ENCODE data around the gene ACO1. TPM values are rescaled to one million over a fixed set of nuclear protein-coding genes. Genes with fewer than 3 reads are reported as not detected.

The ACO1 gene
- total and polyA plus RNA-seq, 2 donors (not counting 3 experiments of a cell fraction or from before 2014, with no cell fraction given), result 51.6 to 54.1 TPM

DNA sequence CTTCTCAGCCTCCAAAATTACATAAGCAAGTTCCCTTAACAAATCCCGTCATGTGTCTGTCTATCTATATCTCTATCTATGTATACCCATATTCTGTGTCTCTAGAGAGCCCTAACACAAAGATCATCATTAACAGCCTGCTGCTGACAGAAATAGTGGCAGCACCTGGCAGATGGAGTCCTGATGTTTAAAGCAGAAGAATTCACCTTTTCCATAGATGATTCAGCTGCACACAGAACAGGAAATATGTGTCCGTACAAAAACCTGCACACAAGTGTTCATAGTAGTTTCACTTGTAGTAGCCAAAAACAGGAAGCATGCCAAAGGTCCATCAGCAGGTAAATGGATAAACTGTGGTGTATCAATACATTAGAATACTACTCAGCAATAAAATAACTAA is 45.0 kb upstream of the ACO1 start:
- DNase-seq (ENCODE audit: low read depth, low spot score) (no peak), FAIRE-seq (no peak)
- CTCF ChIA-PET, result interaction anchor here (1.3 kb wide), 1 partner anchor 12 kb away, joined by 3 read pairs; no protein-coding TSS in a partner anchor
- Histone ChIP-seq H3K4me3 (replicated peaks in 1 of 3; ENCODE audit: insufficient read depth in 1 of 3, low read depth in 1 of 3, low read length in 3 of 3) (no peak overlapping the region), H3K4me1 (ENCODE audit: control insufficient read depth, extremely low read depth, insufficient read depth, low read length) (no peaks in the 10 kb centered on the region), H3K9me1 (replicated peaks; ENCODE audit: control insufficient read depth, extremely low read depth, insufficient read depth, low read length) (no peaks in the 10 kb centered on the region), H3K9me3 (replicated peaks; ENCODE audit: control insufficient read depth, insufficient read depth, low read length) (no peaks in the 10 kb centered on the region), H3K4me2 (ENCODE audit: insufficient read depth, low read length) (no peak overlapping the region), H3K36me3 (ENCODE audit: control insufficient read depth in 2 of 2, extremely low read depth in 1 of 2, insufficient read depth in 2 of 2, low read length in 2 of 2) (no peaks in the 10 kb centered on the region), H3K79me2 (ENCODE audit: control insufficient read depth, insufficient read depth, low read length) (no peaks in the 10 kb centered on the region), H2AFZ (ENCODE audit: low read depth, low read length) (no peak overlapping the region), H4K20me1 (replicated peaks; ENCODE audit: control insufficient read depth, extremely low read depth, insufficient read depth, low read length) (no peaks in the 10 kb centered on the region), H3K27ac (ENCODE audit: insufficient read depth, low read depth, low read length) (no peak overlapping the region), H3K27me3 (ENCODE audit: control insufficient read depth in 2 of 2, insufficient read depth in 2 of 2, low read length in 2 of 2) (no peaks in the 10 kb centered on the region), H3K9ac (replicated peaks; ENCODE audit: extremely low read depth, insufficient read depth, low read length) (no peak overlapping the region)
- POLR2A ChIA-PET, result no interaction called here
- BruUV-seq (replicated peaks), result no TSS peak
- intact Hi-C loops (cut with micrococcal nuclease) (no loop called here), dilution Hi-C loops (cut with MboI; ENCODE audit: extremely low pct_ligation_motif_present, low sequenced_read_pairs) (no loop called here)
- TF ChIP-seq POLR2AphosphoS5 (IDR thresholded peaks at IDR 0.05; ENCODE audit: insufficient read depth, low read depth, low read length) (no peak), FOS (IDR thresholded peaks at IDR 0.05; ENCODE audit: borderline replicate concordance, insufficient read depth, low read length) (no peak), POLR2A (IDR thresholded peaks at IDR 0.05; ENCODE audit: low read depth, low read length) (no peak), EZH2 (IDR thresholded peaks at IDR 0.05; ENCODE audit: borderline replicate concordance, low read depth, low read length, severe bottlenecking) (no peak), GATA2 (IDR thresholded peaks at IDR 0.05; ENCODE audit: insufficient read depth, insufficient read length, low read depth, low read length) (no peak), JUN (IDR thresholded peaks at IDR 0.05; ENCODE audit: borderline replicate concordance, insufficient read depth, insufficient read length, low read depth) (no peak), MYC (IDR thresholded peaks at IDR 0.05; ENCODE audit: low read depth, low read length) (no peak)
- TF ChIP-seq, protein P1, sequence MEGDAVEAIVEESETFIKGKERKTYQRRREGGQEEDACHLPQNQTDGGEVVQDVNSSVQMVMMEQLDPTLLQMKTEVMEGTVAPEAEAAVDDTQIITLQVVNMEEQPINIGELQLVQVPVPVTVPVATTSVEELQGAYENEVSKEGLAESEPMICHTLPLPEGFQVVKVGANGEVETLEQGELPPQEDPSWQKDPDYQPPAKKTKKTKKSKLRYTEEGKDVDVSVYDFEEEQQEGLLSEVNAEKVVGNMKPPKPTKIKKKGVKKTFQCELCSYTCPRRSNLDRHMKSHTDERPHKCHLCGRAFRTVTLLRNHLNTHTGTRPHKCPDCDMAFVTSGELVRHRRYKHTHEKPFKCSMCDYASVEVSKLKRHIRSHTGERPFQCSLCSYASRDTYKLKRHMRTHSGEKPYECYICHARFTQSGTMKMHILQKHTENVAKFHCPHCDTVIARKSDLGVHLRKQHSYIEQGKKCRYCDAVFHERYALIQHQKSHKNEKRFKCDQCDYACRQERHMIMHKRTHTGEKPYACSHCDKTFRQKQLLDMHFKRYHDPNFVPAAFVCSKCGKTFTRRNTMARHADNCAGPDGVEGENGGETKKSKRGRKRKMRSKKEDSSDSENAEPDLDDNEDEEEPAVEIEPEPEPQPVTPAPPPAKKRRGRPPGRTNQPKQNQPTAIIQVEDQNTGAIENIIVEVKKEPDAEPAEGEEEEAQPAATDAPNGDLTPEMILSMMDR (IDR thresholded peaks at IDR 0.05; ENCODE audit: extremely low read depth in 1 of 2, insufficient read depth in 1 of 2, low read depth in 1 of 2, low read length in 2 of 2), result no peak
- TF ChIP-seq, protein P2, sequence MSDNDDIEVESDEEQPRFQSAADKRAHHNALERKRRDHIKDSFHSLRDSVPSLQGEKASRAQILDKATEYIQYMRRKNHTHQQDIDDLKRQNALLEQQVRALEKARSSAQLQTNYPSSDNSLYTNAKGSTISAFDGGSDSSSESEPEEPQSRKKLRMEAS (IDR thresholded peaks at IDR 0.05; ENCODE audit: insufficient read depth, insufficient read length), result no peak

All from endothelial cell of umbilical vein (primary cell).